GM12801 (cell line): ENCODE results near the gene FKRP.

ENCODE experiments used
- CTCF ChIP-seq: IDR thresholded peaks from one replicate; pipeline ENCODE4 v1.5.1; 2011; ENCODE audit warnings: control low read depth; ENCODE audit not compliant: insufficient read length; ENCODE audit errors: extremely low read depth

The FKRP gene

GRCh38 chr19:46730595-46730994, 15.3 kb upstream of the FKRP start:
- TF ChIP-seq CTCF, result no peak

GRCh38 chr19:46731007-46731501, 14.8 kb upstream of the FKRP start:
- no peak for TF ChIP-seq CTCF

GRCh38 chr19:46731584-46731983, 14.3 kb upstream of the FKRP start:
- TF ChIP-seq CTCF, result no peak

- no peak for TF ChIP-seq CTCF
Measured at GRCh38 chr19:46732172-46732938, 13.5 kb upstream of the FKRP start.

- no peak for TF ChIP-seq CTCF
Measured at GRCh38 chr19:46732966-46733689, 12.7 kb upstream of the FKRP start.

- no peak for TF ChIP-seq CTCF
Measured at GRCh38 chr19:46733690-46734292, 12.1 kb upstream of the FKRP start.

- TF ChIP-seq CTCF, result no peak
Measured at GRCh38 chr19:46736531-46737297, 9.1 kb upstream of the FKRP start.
